T-helper 9 cell (primary cell): ENCODE measurements around the gene FKBP15.
"Not testable (repeated sequence)": the region's sequence is repeated elsewhere in the genome, so short reads cannot be mapped to it uniquely, and the experiment has no call there.

Experiments used
- DNase-seq: peaks from one replicate; pipeline ENCODE4 v3.0.0-alpha.2; 2020
- total RNA-seq, 2 donors: gene quantifications; one replicate each; lab custom pipeline; 2026; lab: John Stamatoyannopoulos, UW

The FKBP15 gene, protein sequence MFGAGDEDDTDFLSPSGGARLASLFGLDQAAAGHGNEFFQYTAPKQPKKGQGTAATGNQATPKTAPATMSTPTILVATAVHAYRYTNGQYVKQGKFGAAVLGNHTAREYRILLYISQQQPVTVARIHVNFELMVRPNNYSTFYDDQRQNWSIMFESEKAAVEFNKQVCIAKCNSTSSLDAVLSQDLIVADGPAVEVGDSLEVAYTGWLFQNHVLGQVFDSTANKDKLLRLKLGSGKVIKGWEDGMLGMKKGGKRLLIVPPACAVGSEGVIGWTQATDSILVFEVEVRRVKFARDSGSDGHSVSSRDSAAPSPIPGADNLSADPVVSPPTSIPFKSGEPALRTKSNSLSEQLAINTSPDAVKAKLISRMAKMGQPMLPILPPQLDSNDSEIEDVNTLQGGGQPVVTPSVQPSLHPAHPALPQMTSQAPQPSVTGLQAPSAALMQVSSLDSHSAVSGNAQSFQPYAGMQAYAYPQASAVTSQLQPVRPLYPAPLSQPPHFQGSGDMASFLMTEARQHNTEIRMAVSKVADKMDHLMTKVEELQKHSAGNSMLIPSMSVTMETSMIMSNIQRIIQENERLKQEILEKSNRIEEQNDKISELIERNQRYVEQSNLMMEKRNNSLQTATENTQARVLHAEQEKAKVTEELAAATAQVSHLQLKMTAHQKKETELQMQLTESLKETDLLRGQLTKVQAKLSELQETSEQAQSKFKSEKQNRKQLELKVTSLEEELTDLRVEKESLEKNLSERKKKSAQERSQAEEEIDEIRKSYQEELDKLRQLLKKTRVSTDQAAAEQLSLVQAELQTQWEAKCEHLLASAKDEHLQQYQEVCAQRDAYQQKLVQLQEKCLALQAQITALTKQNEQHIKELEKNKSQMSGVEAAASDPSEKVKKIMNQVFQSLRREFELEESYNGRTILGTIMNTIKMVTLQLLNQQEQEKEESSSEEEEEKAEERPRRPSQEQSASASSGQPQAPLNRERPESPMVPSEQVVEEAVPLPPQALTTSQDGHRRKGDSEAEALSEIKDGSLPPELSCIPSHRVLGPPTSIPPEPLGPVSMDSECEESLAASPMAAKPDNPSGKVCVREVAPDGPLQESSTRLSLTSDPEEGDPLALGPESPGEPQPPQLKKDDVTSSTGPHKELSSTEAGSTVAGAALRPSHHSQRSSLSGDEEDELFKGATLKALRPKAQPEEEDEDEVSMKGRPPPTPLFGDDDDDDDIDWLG
- total RNA-seq: 51.4 to 79.7 reads per million in 2 donors

DNA sequence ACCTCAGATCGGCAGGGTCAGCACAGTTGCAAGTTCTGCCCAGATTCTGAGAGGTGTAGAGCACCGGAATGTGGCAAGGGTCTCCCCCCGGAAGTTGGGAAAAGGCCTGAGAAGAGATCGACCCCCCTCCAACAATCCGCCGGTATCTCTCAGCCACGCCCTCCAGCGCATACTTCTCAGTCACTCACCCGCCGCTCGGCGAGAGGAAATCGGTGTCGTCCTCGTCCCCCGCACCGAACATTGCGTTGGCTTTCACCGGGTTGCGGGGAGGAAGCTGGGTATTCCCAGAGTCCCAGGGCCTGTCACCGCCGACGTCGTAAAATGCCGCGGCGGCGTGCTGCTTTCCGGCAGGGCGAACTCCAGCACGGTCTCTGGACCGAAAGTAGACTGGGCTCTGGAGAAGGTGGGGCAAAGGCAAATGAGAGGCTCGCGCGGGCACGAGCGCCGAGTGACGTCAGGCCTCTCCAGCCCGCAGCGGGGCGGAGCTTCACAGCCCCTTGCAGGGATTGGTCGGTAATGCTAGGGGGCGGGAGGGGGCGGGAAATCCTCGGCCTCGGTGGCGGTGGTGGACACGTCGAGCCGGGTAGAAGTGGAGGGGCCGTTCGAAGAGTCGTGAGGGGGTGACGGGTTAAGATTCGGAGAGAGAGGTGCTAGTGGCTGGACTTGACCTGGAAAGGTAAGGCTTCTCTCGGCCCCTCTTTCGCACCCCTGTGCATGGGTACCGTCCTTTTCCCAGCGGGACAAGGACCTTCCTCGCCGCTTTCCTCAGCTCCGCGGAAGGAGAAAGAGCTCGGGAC is at the start of gene FKBP15, which contains the start of gene SLC31A1:
Gene FKBP15, minus strand, starts transcription at position 275 of the 797 bp plus-strand sequence. Its CDS starts 34 bp downstream, at position 241.
Gene SLC31A1, plus strand, starts transcription at position 542 of the 797 bp plus-strand sequence. CDS start 34,605 bp downstream, outside the sequence.
- peak; percentile 94 for DNase-seq

DNA sequence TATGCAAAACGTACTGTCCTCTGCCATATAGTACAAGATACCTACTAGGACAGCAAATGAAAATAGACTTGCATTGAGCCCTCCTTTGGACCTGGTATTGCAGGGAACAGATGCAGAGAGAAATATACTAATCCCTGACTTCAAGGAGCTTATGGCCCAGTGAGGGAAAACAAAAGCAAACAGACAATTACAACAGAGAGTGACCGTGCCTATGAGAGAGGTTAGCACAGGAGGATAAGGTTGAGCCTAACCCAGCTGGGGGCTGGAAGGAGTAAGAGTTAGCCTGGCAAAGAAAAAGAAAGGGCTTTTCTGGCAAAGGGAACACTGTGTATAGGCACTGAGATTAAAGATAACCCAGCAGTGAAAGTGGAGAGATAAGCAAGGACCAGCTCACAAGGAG is 48.8 kb upstream of the FKBP15 start:
- no peak for DNase-seq

- DNase-seq: no peak
Observed at GRCh38 chr9:113269355-113269754, 48.3 kb upstream of the FKBP15 start.

GRCh38 chr9:113267911-113268566 is 47.0 kb upstream of the FKBP15 start:
- no peak for DNase-seq

DNA sequence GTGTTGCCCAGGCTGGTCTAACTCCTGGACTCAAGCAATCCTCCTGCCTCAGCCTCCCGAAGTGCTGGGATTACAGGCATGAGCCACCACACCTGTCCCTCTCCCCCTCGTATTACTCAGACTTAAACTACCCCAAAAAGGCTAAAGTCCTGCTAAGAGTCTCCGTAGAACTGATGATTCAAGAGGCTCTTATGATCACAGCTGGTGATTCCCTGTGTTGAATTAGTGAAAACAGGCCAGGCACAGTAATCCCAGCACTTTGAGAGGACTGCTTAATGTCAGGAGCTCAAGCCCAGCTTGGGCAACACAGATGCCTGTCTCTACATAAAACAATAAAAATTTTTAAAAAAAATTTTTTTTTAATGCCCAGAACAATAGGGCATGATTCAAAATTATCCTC is 45.1 kb upstream of the FKBP15 start:
- no peak for DNase-seq

GRCh38 chr9:113261917-113262671 is 41.0 kb upstream of the FKBP15 start:
- no peak for DNase-seq

- no peak for DNase-seq
Observed at GRCh38 chr9:113258282-113258681, 37.2 kb upstream of the FKBP15 start.

- no peak for DNase-seq
Observed at GRCh38 chr9:113257863-113258262, 36.8 kb upstream of the FKBP15 start.

- no peak for DNase-seq
Observed at GRCh38 chr9:113255438-113255837, 34.4 kb upstream of the FKBP15 start.

DNA sequence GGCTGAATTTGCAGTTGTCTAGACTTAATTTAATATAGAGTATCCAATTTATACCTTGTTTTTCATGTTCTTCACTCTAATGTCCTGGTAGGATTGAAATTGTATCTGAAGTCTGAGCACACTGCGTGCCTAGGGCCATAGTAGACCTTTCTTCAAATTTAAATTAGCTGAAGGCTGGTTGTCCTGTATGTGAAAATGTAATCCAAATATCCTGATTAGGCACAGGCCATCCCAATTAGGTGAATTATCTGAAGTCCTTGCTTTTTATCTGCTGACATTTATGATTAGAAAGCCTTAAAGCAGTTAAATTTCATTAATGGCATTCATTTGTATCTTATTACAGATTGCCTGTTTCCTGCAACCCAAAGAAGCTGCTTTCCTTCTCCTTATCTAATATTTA is 33.9 kb upstream of the FKBP15 start:
- DNase-seq: no peak

GRCh38 chr9:113250807-113251206 is 29.7 kb upstream of the FKBP15 start:
- DNase-seq: no peak

GRCh38 chr9:113249661-113250060 is 28.6 kb upstream of the FKBP15 start:
- not testable (repeated sequence) for DNase-seq

- no peak for DNase-seq
Observed at GRCh38 chr9:113247640-113248039, 26.6 kb upstream of the FKBP15 start.

DNA sequence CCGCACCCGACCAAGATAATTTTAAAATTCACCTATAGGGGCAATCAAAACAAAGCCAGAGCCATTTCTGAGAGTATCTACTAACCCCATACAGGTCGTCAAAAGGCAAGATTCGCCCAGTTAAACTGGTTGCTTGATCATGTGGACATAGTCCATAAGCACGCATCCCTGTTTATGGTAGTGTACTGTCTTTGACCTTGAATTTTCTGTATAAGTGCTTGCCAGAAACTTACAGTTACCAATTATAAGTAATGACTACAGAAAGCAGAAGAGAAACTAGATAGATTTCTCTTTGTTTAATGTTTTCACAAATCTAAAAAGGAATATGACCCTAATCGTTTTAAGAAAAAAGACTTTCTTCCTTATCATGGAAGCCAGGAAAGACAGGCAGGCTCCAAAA is 25.9 kb upstream of the FKBP15 start:
- DNase-seq: no peak

GRCh38 chr9:113245894-113246293 is 24.8 kb upstream of the FKBP15 start:
- DNase-seq: no peak

- DNase-seq: no peak
Observed at GRCh38 chr9:113244556-113244955, 23.5 kb upstream of the FKBP15 start.

GRCh38 chr9:113241161-113241560 is 20.1 kb upstream of the FKBP15 start:
- DNase-seq: no peak

DNA sequence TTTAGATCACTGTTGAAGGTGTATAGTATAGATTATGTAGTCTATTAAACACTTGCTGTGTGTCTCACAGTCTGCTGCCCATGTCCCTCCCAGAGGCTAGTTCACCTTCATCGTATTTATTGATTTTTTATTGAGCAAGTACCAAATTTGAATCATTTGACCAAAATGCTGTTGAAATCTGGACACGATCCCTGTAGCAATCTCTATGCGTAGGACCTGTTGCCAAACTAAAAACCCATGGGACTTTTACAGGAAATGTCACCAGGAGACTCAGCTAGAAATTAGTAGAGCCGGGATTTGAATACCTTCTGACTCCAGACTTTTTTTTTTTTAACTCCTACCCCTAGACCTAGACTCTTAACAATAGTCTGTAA is 17.8 kb upstream of the FKBP15 start:
- DNase-seq: no peak

GRCh38 chr9:113238202-113238858 is 17.3 kb upstream of the FKBP15 start:
- DNase-seq: no peak

DNA sequence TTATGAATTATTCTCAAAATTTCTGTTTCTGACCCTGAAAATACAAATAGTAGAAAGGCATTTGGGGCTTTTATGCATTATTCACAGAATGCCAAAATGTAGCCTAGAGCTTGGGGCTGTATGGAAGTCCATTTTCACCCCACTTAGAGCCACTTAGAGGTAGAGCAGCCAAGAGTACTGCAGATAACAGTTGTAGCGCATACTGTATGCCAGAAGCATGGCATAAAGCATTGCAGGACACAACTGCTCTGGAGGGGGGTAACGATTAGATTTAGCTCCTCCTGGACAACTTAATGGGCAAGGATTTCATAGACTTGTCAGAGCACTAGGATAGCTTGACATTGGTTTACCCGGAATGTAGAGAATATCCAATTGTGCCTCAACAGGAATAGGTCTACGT is 15.9 kb upstream of the FKBP15 start:
- no peak for DNase-seq
